KG1 (cell line): ENCODE data around the gene PRIM1.
"Not testable (repeated sequence)": the region's sequence is repeated elsewhere in the genome, so short reads cannot be mapped to it uniquely, and the experiment has no call there.

Experiments
- DNase-seq: peaks from one replicate; lab custom pipeline; 2025; lab: John Stamatoyannopoulos, UW

Gene PRIM1

GRCh38 chr12:56751712-56752598 is at the start of gene PRIM1:
Gene PRIM1, minus strand, starts transcription at chr12:56752323. Its CDS starts 25 bp downstream, at chr12:56752298.
- peak; percentile 12 for DNase-seq

DNA sequence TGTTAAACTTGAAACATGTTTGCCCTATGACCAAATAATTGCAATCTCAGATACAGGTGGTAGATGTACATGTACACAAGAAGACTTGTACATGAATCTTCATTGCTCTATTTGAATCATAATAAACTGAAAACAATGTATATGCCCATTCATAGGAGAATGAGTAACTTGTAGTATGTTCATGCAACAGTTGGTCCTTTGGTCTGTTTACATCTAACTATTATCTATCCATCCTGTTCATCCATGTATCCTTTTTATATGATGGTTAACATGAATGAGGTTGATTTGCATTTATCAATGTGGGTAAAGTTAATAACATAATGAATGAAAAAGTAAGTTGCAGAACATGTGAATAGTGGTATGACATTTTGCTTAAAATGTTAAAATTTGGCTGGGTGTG is 48.1 kb upstream of the PRIM1 start:
- no peak for DNase-seq

DNA sequence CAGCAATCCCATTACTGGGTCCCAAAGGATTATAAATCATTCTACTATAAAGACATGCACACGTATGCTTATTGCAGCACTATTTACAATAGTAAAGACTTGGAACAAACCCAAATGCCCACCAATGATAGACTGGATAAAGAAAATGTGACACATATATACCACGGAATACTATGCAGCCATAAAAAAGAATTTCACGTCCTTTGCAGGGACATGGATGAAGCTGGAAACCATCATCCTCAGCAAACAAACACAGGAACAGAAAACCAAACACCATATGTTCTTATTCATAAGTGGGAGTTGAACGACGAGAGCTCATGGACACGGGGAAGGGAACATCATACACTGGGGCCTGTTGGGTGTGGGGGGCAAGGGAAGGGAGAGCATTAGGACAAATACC is 47.2 kb upstream of the PRIM1 start:
- DNase-seq = not testable (repeated sequence)

DNA sequence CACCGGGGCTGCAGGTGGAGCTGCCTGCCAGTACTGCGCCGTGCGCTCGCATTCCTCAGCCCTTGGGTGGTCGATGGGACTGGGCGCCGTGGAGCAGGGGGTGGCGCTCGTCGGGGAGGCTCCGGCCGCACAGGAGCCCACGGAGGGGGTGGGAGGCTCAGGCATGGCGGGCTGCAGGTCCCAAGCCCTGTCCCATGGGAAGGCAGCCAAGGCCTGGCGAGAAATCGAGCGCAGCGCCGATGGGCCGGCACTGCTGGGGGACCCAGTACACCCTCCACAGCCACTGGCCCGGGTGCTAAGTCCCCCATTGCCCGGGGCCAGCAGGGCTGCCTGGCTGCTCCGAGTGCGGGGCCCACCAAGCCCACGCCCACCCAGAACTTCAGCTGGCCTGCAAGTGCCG is 43.7 kb upstream of the PRIM1 start:
- DNase-seq = not testable (repeated sequence)

GRCh38 chr12:56795046-56795562 is 43.0 kb upstream of the PRIM1 start:
- DNase-seq = not testable (repeated sequence)

DNA sequence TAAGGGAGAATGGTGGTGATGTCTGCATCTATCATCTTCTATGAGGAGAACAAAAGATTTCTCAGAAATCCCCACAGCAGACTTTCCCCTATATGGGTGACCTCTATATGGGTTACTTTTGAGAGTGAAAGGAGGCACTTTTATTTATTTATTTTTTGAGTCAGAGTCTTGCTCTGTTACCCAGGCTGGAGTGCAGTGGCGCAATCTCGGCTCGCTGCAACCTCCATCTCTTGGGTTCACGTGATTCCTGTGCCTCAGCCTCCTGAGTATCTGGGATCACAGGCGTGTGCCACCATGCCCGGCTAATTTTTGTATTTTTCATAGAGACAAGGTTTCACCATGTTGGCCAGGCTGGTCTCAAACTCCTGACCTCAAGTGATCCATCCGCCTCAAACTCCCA is 41.0 kb upstream of the PRIM1 start:
- DNase-seq = not testable (repeated sequence)

GRCh38 chr12:56792678-56793077 is 40.6 kb upstream of the PRIM1 start:
- DNase-seq = no peak

DNA sequence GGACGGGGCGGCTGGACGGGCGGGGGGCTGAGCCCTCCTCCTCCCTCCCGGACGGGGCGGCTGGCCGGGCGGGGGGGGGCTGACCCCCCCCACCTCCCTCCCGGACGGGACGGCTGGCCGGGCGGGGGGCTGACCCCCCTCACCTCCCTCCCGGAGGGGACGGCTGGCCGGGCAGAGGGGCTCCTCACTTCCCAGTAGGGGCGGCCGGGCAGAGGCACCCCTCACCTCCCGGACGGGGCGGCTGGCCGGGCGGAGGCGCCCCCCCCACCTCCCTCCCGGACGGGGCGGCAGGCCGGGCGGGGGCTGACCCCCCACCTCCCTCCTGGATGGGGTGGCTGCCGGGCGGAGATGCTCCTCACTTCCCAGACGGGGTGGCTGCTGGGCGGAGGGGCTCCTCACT is 37.3 kb upstream of the PRIM1 start:
- DNase-seq = not testable (repeated sequence)

- DNase-seq = no peak
Observed at GRCh38 chr12:56787498-56787897, 35.4 kb upstream of the PRIM1 start.

GRCh38 chr12:56785874-56786273 is 33.8 kb upstream of the PRIM1 start:
- no peak for DNase-seq

DNA sequence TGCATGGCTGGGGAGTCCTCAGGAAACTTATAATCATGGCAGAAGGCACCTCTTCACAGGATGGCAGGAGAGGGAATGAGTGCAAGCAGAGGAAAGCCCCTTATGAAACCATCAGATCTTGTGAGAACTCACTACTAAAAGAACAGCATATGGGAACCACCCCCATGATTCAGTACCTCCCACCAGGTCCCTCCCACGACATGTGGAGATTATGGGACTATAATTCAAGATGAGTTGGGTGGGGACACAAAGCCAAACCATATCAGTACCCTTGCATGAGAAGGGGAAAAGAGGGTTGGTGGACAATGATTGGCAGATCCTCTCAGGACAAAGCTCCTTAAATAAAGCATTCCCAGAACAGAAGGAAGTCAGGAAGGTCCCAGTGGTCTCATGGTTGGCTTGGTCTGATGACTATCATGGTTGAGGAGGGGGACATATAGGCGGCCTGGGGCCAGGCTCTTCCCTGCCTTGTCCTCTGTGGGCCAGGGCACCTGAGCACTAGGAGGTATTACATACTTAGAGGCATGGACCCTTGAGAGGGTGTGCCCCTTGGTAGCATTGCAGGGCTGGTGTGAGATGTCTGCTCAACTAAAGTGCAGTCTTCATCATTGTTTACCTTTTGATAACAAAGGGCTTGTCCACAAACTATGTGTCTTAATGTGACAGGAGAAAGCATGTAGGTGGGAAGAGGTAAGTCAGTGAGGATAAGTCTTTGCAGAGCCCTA is 33.2 kb upstream of the PRIM1 start:
- DNase-seq = no peak

DNA sequence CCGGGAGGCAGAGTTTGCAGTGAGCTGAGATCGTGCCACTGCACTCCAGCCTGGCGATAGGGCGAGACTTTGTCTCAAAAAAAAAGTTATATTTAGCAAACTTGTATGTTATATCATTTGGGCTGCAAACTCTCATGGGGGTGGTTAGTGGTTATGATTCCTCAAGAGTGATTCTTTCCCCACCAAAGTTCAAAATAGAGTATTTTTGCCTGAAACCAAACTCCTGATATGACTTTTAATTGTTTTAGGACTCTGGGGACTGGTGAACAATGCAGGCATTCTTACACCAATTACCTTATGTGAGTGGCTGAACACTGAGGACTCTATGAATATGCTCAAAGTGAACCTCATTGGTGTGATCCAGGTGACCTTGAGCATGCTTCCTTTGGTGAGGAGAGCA is 29.6 kb upstream of the PRIM1 start:
- no peak for DNase-seq

- DNase-seq = no peak
Observed at GRCh38 chr12:56778756-56779155, 26.6 kb upstream of the PRIM1 start.

DNA sequence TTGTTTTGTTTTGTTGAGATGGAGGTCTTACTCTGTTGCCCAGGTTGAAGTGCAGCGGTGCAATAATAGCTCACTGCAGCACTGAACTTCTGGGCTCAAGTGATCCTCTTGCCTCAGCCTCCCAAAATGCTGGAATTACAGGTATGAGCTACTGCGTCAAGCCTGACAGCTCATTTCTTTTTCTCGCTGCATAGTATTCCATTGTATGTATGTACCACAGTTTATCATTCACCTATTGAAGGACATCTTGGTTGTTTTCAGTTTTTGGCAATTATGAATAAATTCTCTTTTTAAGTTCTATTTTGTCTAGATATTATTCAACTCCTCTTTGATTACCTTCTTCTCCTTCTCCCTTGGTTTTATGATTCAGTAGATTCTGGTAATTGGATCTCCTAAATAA is 24.5 kb upstream of the PRIM1 start:
- DNase-seq = no peak

- no peak for DNase-seq
Observed at GRCh38 chr12:56775638-56776037, 23.5 kb upstream of the PRIM1 start.

- no peak for DNase-seq
Observed at GRCh38 chr12:56773113-56773512, 21.0 kb upstream of the PRIM1 start.

- DNase-seq = no peak
Observed at GRCh38 chr12:56772625-56773024, 20.5 kb upstream of the PRIM1 start.

DNA sequence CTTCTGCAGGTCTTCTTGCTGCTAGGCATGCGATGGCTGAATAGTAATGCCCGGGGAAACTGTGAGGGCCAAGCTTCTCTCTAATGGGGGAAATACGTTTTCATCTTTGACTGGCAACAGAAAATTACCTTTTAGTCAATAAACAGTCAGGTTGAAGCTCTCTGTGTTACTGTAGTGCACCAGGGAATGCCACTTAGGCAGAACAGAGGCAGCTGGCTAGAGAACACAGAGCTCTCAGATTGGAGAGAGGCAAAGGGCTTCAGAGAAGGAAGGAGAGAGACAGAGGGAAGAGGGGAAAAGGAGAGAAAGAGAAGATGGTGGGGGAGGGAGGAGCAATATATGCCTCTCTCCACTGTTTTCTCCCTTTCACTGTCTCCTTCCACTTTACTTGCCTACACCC is 17.7 kb upstream of the PRIM1 start:
- DNase-seq = no peak

DNA sequence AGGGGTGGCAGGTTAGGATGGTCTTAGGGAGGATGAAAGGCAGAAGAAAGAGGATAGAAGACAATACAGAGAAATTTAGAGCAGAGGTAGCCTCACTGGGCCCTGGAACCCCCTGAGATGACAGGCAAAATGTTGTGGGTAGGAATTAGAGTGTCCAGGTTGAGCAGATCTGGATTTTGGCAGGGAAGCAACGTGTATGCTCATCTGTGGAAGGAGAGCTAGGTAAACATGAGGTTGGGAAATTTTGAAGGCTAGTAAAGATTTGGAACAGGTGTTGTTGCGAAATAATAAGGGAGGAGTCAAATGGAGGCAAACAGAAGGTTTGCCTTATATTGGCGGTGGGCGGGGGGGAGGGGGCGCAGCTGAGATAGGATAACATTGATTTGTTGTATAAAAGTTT is 16.3 kb upstream of the PRIM1 start:
- DNase-seq = no peak

- DNase-seq = no peak
Observed at GRCh38 chr12:56766535-56766934, 14.4 kb upstream of the PRIM1 start.

GRCh38 chr12:56763753-56764657 is 11.9 kb upstream of the PRIM1 start:
- no peak for DNase-seq

DNA sequence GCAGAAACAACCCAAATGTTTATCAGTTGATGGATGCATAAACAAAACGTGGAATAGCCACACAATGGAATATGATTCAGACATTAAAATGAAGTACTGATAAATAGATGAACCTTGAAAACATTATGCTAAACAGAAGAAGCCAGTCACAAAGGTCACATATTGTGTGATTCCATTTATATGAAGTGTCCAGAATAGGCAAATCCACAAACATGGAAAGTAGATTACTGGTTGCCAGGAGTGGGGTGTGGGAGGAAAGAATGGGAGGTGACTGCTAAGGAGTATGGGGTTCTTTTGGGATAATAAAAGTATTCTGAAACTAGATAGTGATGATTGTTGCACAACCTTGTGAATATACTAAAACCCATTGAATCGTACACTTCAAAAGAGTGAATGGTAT is 9.7 kb upstream of the PRIM1 start:
- no peak for DNase-seq
